Measurements from ENCODE around the gene COL16A1. TPM values are rescaled to one million over a fixed set of nuclear protein-coding genes. Genes with fewer than 3 reads are reported as not detected.

The COL16A1 gene
- total RNA-seq, 1 experiment from 2014 or later: 6.2 TPM

GRCh38 chr1:31687601-31688000 lies 16.2 kb downstream of the COL16A1 start:
- Histone ChIP-seq H3K79me1 (ENCODE audit: insufficient read depth, low read depth, low read length, poor library complexity, severe bottlenecking) (no peaks in the 10 kb centered on the region), H2BK15ac (ENCODE audit: low read depth, low read length) (no peak overlapping the region), H4K91ac (ENCODE audit: insufficient read length, low read depth, low read length) (no peak overlapping the region), H3K9ac (ENCODE audit: extremely low read depth, insufficient read length, low read length) (no peak overlapping the region), H3T11ph (ENCODE audit: low read length) (no peak overlapping the region), H3K4me1 (ENCODE audit: insufficient read depth, low read length) (no peaks in the 10 kb centered on the region), H3K27me3 (ENCODE audit: insufficient read depth, low read length) (no peaks in the 10 kb centered on the region), H3K4ac (ENCODE audit: low read depth, low read length) (no peak overlapping the region), H3K18ac (ENCODE audit: insufficient read length, low read depth, low read length) (no peak overlapping the region), H3K23ac (ENCODE audit: insufficient read length, low read depth, low read length) (no peak overlapping the region), H4K5ac (ENCODE audit: insufficient read length, low read depth, low read length) (no peak overlapping the region), H2BK12ac (ENCODE audit: insufficient read length, low read depth, low read length) (no peak overlapping the region), H4K8ac (replicated peaks; ENCODE audit: insufficient read length, low read depth, low read length) (no peak overlapping the region), H3K14ac (ENCODE audit: insufficient read depth, low read length) (no peak overlapping the region), H3K23me2 (ENCODE audit: insufficient read length, low read depth, low read length, poor library complexity, severe bottlenecking) (no peaks in the 10 kb centered on the region), H2AFZ (ENCODE audit: low read length) (no peak overlapping the region), H4K20me1 (ENCODE audit: control insufficient read depth, insufficient read depth, insufficient read length) (peaks cover 2% of the 10 kb centered on the region), H3K56ac (ENCODE audit: insufficient read length, low read depth, low read length) (no peak overlapping the region), H3K79me2 (ENCODE audit: insufficient read depth, low read length) (no peaks in the 10 kb centered on the region), H2BK120ac (ENCODE audit: low read depth, low read length, poor library complexity, severe bottlenecking) (no peak overlapping the region), H3K27ac (ENCODE audit: insufficient read length, low read depth, low read length) (no peak overlapping the region), H2BK20ac (ENCODE audit: low read depth, low read length, poor library complexity, severe bottlenecking) (no peak overlapping the region), H2BK5ac (ENCODE audit: insufficient read length, low read length) (no peak overlapping the region), H2AK5ac (ENCODE audit: insufficient read length, low read length) (no peak overlapping the region), H3K9me3 (ENCODE audit: control insufficient read depth, low read depth, low read length) (no peaks in the 10 kb centered on the region), H3K4me2 (ENCODE audit: insufficient read depth, insufficient read length, low read length) (no peak overlapping the region)
- no peak for TF ChIP-seq CTCF (conservative IDR thresholded peaks at IDR 0.05)
- H3K36me3 Mint-ChIP-seq (ENCODE audit: insufficient read depth in 1 of 3, low read depth in 3 of 3): no peaks in the 10 kb centered on the region
- no CpG with 5 or more reads among the region's 8 CpGs for WGBS (ENCODE audit: extremely low coverage, insufficient read length, low lambda C conversion rate)
- H3K9me3 Mint-ChIP-seq: no peaks in the 10 kb centered on the region
- peaks cover 12 to 14% of the 10 kb centered on the region in 2 experiments for H3K4me1 Mint-ChIP-seq
- H3K27me3 Mint-ChIP-seq (ENCODE audit: low read depth): no peaks in the 10 kb centered on the region
- no peak overlapping the region for H3K4me3 Mint-ChIP-seq
- H3K27ac Mint-ChIP-seq: peak overlapping the region in 2 of 3 experiments; percentile 28 to 78; a peak in 2 of 7 replicates
- no peak for DNase-seq

Measured in H9 (cell line).